GM12873 (cell line): ENCODE data around the gene PYDC1.

Experiments
- CTCF ChIP-seq: IDR thresholded peaks from 2 replicates; pipeline ENCODE4 v1.5.1; 2012; ENCODE audit warnings: low read depth, mild to moderate bottlenecking, moderate library complexity, low read length, control low read depth; ENCODE audit not compliant: insufficient read depth; ENCODE audit errors: missing control alignments

Gene PYDC1

GRCh38 chr16:31204871-31205666, 11.9 kb downstream of the PYDC1 start:
- no peak for TF ChIP-seq CTCF

- no peak for TF ChIP-seq CTCF
These were observed 14.2 kb downstream of the PYDC1 start, which contains the start of gene PYCARD for GRCh38 chr16:31202414-31203375. PYCARD (minus strand) TSS chr16:31202760; CDS start chr16:31202690, 70 bp downstream.

- TF ChIP-seq CTCF: no peak
These were observed 15.1 kb downstream of the PYDC1 start for GRCh38 chr16:31201582-31202413.

- peak; percentile 32 for TF ChIP-seq CTCF
These were observed 15.9 kb downstream of the PYDC1 start for GRCh38 chr16:31200821-31201568.

GRCh38 chr16:31199430-31200041, 17.4 kb downstream of the PYDC1 start:
- TF ChIP-seq CTCF: no peak

GRCh38 chr16:31198207-31198882, 18.6 kb downstream of the PYDC1 start:
- no peak for TF ChIP-seq CTCF
